Right lobe of liver (tissue), 6 donors: ENCODE data around the gene NDUFS8. TPM values are rescaled to one million over a fixed set of nuclear protein-coding genes. Genes with fewer than 3 reads are reported as not detected.

Source experiments
- ATAC-seq, 4 donors: fragments of 200-7000 bp; cut with Tn5 transposase; one replicate each; pipeline ENCODE4 v1.9.1; 2020; ENCODE audit warnings: mild to moderate bottlenecking in 4 of 4, moderate library complexity in 4 of 4
- DNase-seq, 3 donors: peaks; one replicate each; pipeline ENCODE4 v3.0.0-alpha.2; 2020
- H3K27ac ChIP-seq, 3 donors: fragments of 200-600 bp; one replicate each; pipeline ENCODE4 v1.8.0; 2022
- H3K27me3 ChIP-seq, 2 donors: fragments of 200-600 bp; one replicate each; pipeline ENCODE4 v1.8.0; 2022
- H3K36me3 ChIP-seq, 4 donors: fragments of 200-600 bp; sonication (generic) in 1 of 4; one replicate each; pipeline versions ENCODE4 v1.5.1 to v1.8.0; 2017 to 2022; ENCODE audit warnings: control low read depth in 1 of 4
- H3K4me1 ChIP-seq, 4 donors: fragments of 200-600 bp; sonication (generic) in 1 of 4; one replicate each; pipeline versions ENCODE4 v1.5.1 to v1.8.0; 2017 to 2022; ENCODE audit warnings: control low read depth in 1 of 4
- H3K4me3 ChIP-seq, 3 donors: fragments of 200-600 bp; one replicate each; pipeline ENCODE4 v1.8.0; 2022
- H3K9me3 ChIP-seq, 4 donors: fragments of 200-600 bp; sonication (generic) in 1 of 4; one replicate each; pipeline versions ENCODE4 v1.5.1 to v1.8.0; 2017 to 2022; ENCODE audit warnings: control low read depth in 1 of 4
- CTCF ChIP-seq, 4 donors: fragments of 200-600 bp in 3 of 4; fragments of 450-650 bp in 1 of 4; IDR thresholded peaks; one replicate each; pipeline versions ENCODE4 v1.5.1 to v1.8.0; 2016 to 2022; ENCODE audit warnings: antibody characterized with exemption in 4 of 4, mild to moderate bottlenecking in 2 of 4
- POLR2A ChIP-seq: fragments of 450-650 bp; IDR thresholded peaks from one replicate; pipeline ENCODE4 v1.6.1; 2017; ENCODE audit warnings: antibody characterized with exemption, mild to moderate bottlenecking
- WGBS: methylation state at CpG from one replicate; pipeline ENCODE4 v1.1.6; 2018; ENCODE audit warnings: low coverage, low lambda C conversion rate; ENCODE audit not compliant: insufficient coverage; ENCODE audit errors: missing lambda C conversion rate; 5-methylcytosine and 5-hydroxymethylcytosine counted together
- intact Hi-C, 2 donors: fragments of 100-400 bp; cut with DNase I; formaldehyde crosslinking; loops; one replicate each; pipeline versions ENCODE4 v1.11.2 to v1.14.1; 2022
- total RNA-seq, 6 experiments: library from RNA; depleted of rRNA in 2 of 6; stranded (reverse); fragments of >200 nt in 2 of 6; fragmentation: NEBNext Ultra II Directional in 3 of 6; extraction: Animal tissue kit (Norgen Biotek cat#: 25700) in 3 of 6; gene quantifications; one replicate each; pipeline versions ENCODE4 v1.1.0 to v1.2.4, GENCODE V29; 2016 to 2023
- donor health status: DM: no; HTN: yes; CAD: no.
- donor health status: DM: no; HTN: no; CAD: no.
- donor health status: DM: no; HTN: no; CAD: no.
- donor health status: DM: no; HTN: yes; CAD: no.
- donor health status: DM: no; HTN: yes; CAD: no.

NDUFS8 gene
- total RNA-seq, 6 experiments from 2014 or later = 61.9 to 159 (median 88.4) TPM

GRCh38 chr11:68032997-68033707 is 2.7 kb downstream of the NDUFS8 start:
- WGBS = no CpG with 5 or more reads among the region's 29 CpGs
- ATAC-seq (peak in 1 of 4 donors; percentile 0), DNase-seq (no peak)
- no peak for TF ChIP-seq CTCF (IDR thresholded peaks at IDR 0.05)
- no peak for TF ChIP-seq POLR2A
- Histone ChIP-seq H3K9me3 (no peaks in the 10 kb centered on the region), H3K4me1 (peaks cover 0 to 57% (median 25%) of the 10 kb centered on the region in 4 donors), H3K27ac (peak overlapping the region; percentile 33 to 67 (median 59)), H3K27me3 (no peaks in the 10 kb centered on the region), H3K4me3 (peak overlapping the region in 1 of 3 donors; percentile 11), H3K36me3 (peaks cover 0 to 8% (median 3%) of the 10 kb centered on the region in 4 donors)
- intact Hi-C loops = no loop called here

- intact Hi-C loops = no loop called here
- ATAC-seq (peak; percentile 15 to 49 (median 38)), DNase-seq (peak; percentile 74 to 92 (median 87))
- Histone ChIP-seq H3K27me3 (no peaks in the 10 kb centered on the region), H3K4me1 (peaks cover 0 to 62% (median 28%) of the 10 kb centered on the region in 4 donors), H3K4me3 (peak overlapping the region in 1 of 3 donors; percentile 11), H3K27ac (peak overlapping the region; percentile 33 to 67 (median 59)), H3K36me3 (peaks cover 0 to 8% (median 3%) of the 10 kb centered on the region in 4 donors), H3K9me3 (no peaks in the 10 kb centered on the region)
- no CpG with 5 or more reads among the region's 12 CpGs for WGBS
- no peak for TF ChIP-seq POLR2A
- TF ChIP-seq CTCF (IDR thresholded peaks at IDR 0.05) = no peak
Measured at GRCh38 chr11:68033708-68034045, 3.2 kb downstream of the NDUFS8 start.

GRCh38 chr11:68035266-68035876 is 4.9 kb downstream of the NDUFS8 start:
- Histone ChIP-seq H3K4me1 (peaks cover 0 to 65% (median 28%) of the 10 kb centered on the region in 4 donors), H3K9me3 (no peaks in the 10 kb centered on the region), H3K36me3 (peaks cover 0 to 8% (median 3%) of the 10 kb centered on the region in 4 donors), H3K4me3 (no peak overlapping the region), H3K27me3 (no peaks in the 10 kb centered on the region), H3K27ac (peak overlapping the region in 1 of 3 donors; percentile 94)
- intact Hi-C loops = no loop called here
- 82% methylated on average over 9 of the region's 13 CpGs for WGBS
- DNase-seq (no peak), ATAC-seq (no peak)
- no peak for TF ChIP-seq CTCF (IDR thresholded peaks at IDR 0.05)
- no peak for TF ChIP-seq POLR2A

GRCh38 chr11:68036141-68036716 is 5.7 kb downstream of the NDUFS8 start:
- H3K9me3 ChIP-seq = no peaks in the 10 kb centered on the region
- no peak overlapping the region for H3K4me3 ChIP-seq
- intact Hi-C loops = no loop called here
- WGBS = no CpG with 5 or more reads among the region's 27 CpGs
- TF ChIP-seq CTCF (IDR thresholded peaks at IDR 0.05) (no peak), POLR2A (no peak)
- H3K27ac ChIP-seq = peak overlapping the region; percentile 81 to 97 (median 94)
- peaks cover 0 to 8% (median 3%) of the 10 kb centered on the region in 4 donors for H3K36me3 ChIP-seq
- DNase-seq (peak in 2 of 3 donors; percentile 53 to 68), ATAC-seq (no peak)
- no peaks in the 10 kb centered on the region for H3K27me3 ChIP-seq
- H3K4me1 ChIP-seq = peaks cover 0 to 63% (median 27%) of the 10 kb centered on the region in 4 donors
